VCaP (cell line): ENCODE results near the gene SLC25A24.

Experiments
- H3K27ac ChIP-seq: fragments of 450-650 bp; 2 replicates; pipeline ENCODE4 v1.5.1; 2017
- TF ChIP-seq, protein P1 (sequence below): fragments of 450-650 bp; conservative IDR thresholded peaks from 2 replicates; pipeline ENCODE4 v1.5.1; 2017; ENCODE audit warnings: mild to moderate bottlenecking, moderate library complexity

SLC25A24 gene

GRCh38 chr1:108124622-108125311 is 75.4 kb downstream of the SLC25A24 start:
- TF ChIP-seq, protein P1, sequence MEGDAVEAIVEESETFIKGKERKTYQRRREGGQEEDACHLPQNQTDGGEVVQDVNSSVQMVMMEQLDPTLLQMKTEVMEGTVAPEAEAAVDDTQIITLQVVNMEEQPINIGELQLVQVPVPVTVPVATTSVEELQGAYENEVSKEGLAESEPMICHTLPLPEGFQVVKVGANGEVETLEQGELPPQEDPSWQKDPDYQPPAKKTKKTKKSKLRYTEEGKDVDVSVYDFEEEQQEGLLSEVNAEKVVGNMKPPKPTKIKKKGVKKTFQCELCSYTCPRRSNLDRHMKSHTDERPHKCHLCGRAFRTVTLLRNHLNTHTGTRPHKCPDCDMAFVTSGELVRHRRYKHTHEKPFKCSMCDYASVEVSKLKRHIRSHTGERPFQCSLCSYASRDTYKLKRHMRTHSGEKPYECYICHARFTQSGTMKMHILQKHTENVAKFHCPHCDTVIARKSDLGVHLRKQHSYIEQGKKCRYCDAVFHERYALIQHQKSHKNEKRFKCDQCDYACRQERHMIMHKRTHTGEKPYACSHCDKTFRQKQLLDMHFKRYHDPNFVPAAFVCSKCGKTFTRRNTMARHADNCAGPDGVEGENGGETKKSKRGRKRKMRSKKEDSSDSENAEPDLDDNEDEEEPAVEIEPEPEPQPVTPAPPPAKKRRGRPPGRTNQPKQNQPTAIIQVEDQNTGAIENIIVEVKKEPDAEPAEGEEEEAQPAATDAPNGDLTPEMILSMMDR: no peak
- peak overlapping the region; percentile 78 for H3K27ac ChIP-seq

DNA sequence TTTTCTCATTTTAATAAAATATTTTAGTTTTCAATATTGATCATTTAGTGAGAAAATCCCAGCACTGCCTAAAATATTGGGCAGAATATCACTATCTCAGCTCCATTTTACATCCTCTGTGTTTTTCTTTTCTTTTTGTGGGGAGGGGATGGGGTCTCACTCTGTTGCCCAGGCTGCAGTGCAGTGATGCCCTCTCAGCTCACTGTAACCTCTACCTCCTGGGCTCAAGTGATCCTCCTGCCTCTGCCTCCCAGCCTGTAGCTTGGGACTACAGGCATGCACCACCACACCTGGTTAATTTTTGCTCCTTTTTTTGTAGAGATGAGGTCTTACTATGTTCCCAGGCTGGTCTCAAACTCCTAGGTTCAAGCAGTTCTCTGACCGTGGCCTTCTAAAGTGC is 76.1 kb downstream of the SLC25A24 start:
- TF ChIP-seq, protein P1: no peak
- H3K27ac ChIP-seq: peak overlapping the region; percentile 78

- TF ChIP-seq, protein P1: no peak
- no peak overlapping the region for H3K27ac ChIP-seq
Measured at GRCh38 chr1:108121358-108122143, 78.6 kb downstream of the SLC25A24 start.

DNA sequence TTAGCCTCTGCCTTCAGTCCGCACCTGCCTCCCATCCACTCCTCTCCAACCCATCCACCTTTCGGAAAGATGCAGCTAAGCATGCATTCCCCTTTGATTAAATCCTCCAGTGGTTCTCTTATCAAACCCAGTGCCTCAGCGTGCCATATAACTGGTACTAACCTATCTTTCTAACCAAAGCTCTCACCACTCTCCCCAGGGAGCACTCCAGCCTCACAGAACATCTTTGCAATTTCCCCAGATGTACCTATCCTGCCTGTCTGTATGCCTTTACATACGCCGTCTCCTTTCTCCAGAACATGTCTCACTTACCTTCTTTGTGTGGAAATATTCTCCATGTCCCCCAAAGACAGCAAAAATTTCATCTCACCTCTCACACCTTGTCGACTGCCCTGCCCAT is 80.0 kb downstream of the SLC25A24 start:
- TF ChIP-seq, protein P1: no peak
- H3K27ac ChIP-seq: no peak overlapping the region

- TF ChIP-seq, protein P1: no peak
- no peak overlapping the region for H3K27ac ChIP-seq
Measured at GRCh38 chr1:108119500-108119899, 80.6 kb downstream of the SLC25A24 start.

- TF ChIP-seq, protein P1: no peak
- H3K27ac ChIP-seq: no peak overlapping the region
Measured at GRCh38 chr1:108117945-108118902, 81.9 kb downstream of the SLC25A24 start.

DNA sequence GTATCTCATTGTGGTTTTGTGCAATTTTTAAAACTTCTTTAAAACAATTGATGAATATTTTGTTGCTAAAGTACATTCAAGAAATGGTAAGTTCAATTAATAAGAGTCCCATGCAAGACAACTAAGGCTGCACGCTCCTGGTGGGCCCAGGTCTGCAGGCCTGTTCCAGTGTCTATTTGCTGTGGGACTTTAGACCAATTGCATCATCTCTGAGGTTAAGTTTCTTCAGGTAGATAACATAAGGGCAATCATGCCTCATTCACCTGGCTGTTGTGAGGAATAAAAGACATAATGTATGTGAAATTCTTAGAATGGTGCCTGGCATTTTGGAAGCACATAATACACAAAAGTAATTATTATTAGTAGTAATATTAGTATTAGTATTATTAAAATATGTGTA is 82.9 kb downstream of the SLC25A24 start:
- H3K27ac ChIP-seq: no peak overlapping the region
- TF ChIP-seq, protein P1: no peak
